SK-N-SH treated with all-trans-retinoic acid at 6 μM for 48 hours (cell line): ENCODE measurements around the gene GRK7.

Source experiments
- ATAC-seq: fragments of 200-7000 bp; cut with Tn5 transposase; 3 replicates; pipeline ENCODE4 v1.9.1; 2020; ENCODE audit warnings: mild to moderate bottlenecking, moderate library complexity
- BACH2 ChIP-seq: fragments of 250-450 bp; sonication (Bioruptor Pico); IDR thresholded peaks from 2 replicates; pipeline ENCODE4 v1.9.0; 2021; ENCODE audit warnings: mild to moderate bottlenecking, borderline replicate concordance
- GLIS3 ChIP-seq: fragments of 250-450 bp; sonication (Bioruptor Pico); IDR thresholded peaks from 2 replicates; pipeline ENCODE4 v1.5.0; 2020; ENCODE audit warnings: mild to moderate bottlenecking, moderate library complexity
- ISL1 ChIP-seq: fragments of 250-450 bp; sonication (Bioruptor Pico); IDR thresholded peaks from 2 replicates; pipeline ENCODE4 v2.1.2; 2022; ENCODE audit warnings: mild to moderate bottlenecking, moderate library complexity
- OSR1 ChIP-seq: fragments of 250-450 bp; sonication (Bioruptor Pico); IDR thresholded peaks from 2 replicates; pipeline ENCODE4 v1.8.0; 2022; ENCODE audit warnings: moderate library complexity, mild to moderate bottlenecking, inconsistent platforms
- TCF4 ChIP-seq: fragments of 250-450 bp; sonication (Bioruptor Pico); IDR thresholded peaks from 2 replicates; pipeline ENCODE4 v1.8.0; 2021; ENCODE audit warnings: mild to moderate bottlenecking, moderate library complexity, borderline replicate concordance
- ZFP30 ChIP-seq: fragments of 450-650 bp; formaldehyde crosslinking; IDR thresholded peaks from 2 replicates; pipeline ENCODE4 v1.5.0; 2022; ENCODE audit warnings: mild to moderate bottlenecking, moderate library complexity
- ZNF565 ChIP-seq: fragments of 450-650 bp; formaldehyde crosslinking; conservative IDR thresholded peaks from 2 replicates; pipeline ENCODE4 v1.5.0; 2020; ENCODE audit warnings: low read depth, mild to moderate bottlenecking, moderate library complexity
- ZNF8 ChIP-seq: fragments of 450-650 bp; formaldehyde crosslinking; IDR thresholded peaks from 2 replicates; pipeline ENCODE4 v1.5.0; 2020; ENCODE audit warnings: mild to moderate bottlenecking, moderate library complexity
- TF ChIP-seq, protein P1 (sequence below): fragments of 250-450 bp; sonication (Bioruptor Pico); IDR thresholded peaks from 2 replicates; pipeline ENCODE4 v1.8.0; 2020; ENCODE audit warnings: mild to moderate bottlenecking, moderate library complexity, borderline replicate concordance
- TF ChIP-seq, protein P2 (sequence below): fragments of 250-450 bp; sonication (Bioruptor Pico); IDR thresholded peaks from 2 replicates; pipeline ENCODE4 v1.8.0; 2021; ENCODE audit warnings: low read depth, mild to moderate bottlenecking, moderate library complexity, borderline replicate concordance
- TF ChIP-seq, protein P3 (sequence below): fragments of 250-450 bp; sonication (Bioruptor Pico); IDR thresholded peaks from 2 replicates; pipeline ENCODE4 v1.5.1; 2021; ENCODE audit warnings: mild to moderate bottlenecking, moderate library complexity
- TF ChIP-seq, protein P4 (sequence below): fragments of 250-450 bp; sonication (Bioruptor Pico); IDR thresholded peaks from 2 replicates; pipeline ENCODE4 v1.5.1; 2020; ENCODE audit warnings: low read depth, mild to moderate bottlenecking, moderate library complexity
- TF ChIP-seq, protein P5 (sequence below): fragments of 250-450 bp; sonication (Bioruptor Pico); IDR thresholded peaks from 2 replicates; pipeline ENCODE4 v1.5.0; 2020; ENCODE audit warnings: mild to moderate bottlenecking, moderate library complexity

Gene GRK7

DNA sequence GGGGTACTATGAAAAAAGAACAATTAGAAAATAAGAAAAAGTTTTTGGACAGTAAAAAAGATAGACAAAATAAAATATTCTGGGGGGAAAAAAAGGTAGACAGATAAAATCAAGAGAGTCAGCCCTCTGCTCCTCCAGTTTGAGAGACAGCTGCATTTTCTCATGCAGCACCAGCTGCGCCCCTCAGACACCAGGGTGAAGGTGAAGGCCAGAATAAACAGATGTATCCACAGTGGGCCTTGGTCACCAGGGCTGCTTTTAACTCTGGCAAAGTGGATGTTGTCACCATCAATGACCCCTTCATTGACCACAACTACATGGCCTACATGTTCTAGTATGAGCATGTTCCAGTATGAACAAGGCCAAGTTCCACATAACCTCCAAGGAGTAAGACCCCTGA, 39.0 kb upstream of the GRK7 start (continued):
- TF ChIP-seq, protein P1, sequence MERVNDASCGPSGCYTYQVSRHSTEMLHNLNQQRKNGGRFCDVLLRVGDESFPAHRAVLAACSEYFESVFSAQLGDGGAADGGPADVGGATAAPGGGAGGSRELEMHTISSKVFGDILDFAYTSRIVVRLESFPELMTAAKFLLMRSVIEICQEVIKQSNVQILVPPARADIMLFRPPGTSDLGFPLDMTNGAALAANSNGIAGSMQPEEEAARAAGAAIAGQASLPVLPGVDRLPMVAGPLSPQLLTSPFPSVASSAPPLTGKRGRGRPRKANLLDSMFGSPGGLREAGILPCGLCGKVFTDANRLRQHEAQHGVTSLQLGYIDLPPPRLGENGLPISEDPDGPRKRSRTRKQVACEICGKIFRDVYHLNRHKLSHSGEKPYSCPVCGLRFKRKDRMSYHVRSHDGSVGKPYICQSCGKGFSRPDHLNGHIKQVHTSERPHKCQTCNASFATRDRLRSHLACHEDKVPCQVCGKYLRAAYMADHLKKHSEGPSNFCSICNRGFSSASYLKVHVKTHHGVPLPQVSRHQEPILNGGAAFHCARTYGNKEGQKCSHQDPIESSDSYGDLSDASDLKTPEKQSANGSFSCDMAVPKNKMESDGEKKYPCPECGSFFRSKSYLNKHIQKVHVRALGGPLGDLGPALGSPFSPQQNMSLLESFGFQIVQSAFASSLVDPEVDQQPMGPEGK (CRISPR knock-in tag) = no peak
- TF ChIP-seq ISL1 (CRISPR knock-in tag) = no peak
- TF ChIP-seq, protein P2, sequence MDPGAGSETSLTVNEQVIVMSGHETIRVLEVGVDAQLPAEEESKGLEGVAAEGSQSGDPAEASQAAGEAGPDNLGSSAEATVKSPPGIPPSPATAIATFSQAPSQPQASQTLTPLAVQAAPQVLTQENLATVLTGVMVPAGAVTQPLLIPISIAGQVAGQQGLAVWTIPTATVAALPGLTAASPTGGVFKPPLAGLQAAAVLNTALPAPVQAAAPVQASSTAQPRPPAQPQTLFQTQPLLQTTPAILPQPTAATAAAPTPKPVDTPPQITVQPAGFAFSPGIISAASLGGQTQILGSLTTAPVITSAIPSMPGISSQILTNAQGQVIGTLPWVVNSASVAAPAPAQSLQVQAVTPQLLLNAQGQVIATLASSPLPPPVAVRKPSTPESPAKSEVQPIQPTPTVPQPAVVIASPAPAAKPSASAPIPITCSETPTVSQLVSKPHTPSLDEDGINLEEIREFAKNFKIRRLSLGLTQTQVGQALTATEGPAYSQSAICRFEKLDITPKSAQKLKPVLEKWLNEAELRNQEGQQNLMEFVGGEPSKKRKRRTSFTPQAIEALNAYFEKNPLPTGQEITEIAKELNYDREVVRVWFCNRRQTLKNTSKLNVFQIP (CRISPR knock-in tag) = no peak
- TF ChIP-seq BACH2 (CRISPR knock-in tag) = no peak

DNA sequence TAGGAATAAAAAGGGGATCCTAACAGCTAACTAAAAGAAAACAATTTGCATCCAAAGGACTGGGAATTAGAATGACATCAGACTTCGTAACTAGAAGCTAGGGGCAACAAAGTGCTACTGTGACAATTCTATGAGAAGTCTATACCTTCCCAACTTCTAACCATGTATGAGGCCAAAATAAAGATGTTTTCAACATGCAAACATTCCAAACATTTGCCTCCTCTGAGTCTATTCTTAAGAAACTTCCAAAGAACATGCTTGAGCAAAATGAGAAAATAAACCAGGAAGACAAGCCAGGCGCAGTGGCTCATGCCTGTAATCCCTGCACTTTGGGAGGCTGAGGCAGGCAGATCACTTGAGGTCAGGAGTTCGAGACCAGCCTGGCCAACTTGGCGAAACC, 38.2 kb upstream of the GRK7 start:
- no peak for TF ChIP-seq ZNF565
- TF ChIP-seq, protein P3, sequence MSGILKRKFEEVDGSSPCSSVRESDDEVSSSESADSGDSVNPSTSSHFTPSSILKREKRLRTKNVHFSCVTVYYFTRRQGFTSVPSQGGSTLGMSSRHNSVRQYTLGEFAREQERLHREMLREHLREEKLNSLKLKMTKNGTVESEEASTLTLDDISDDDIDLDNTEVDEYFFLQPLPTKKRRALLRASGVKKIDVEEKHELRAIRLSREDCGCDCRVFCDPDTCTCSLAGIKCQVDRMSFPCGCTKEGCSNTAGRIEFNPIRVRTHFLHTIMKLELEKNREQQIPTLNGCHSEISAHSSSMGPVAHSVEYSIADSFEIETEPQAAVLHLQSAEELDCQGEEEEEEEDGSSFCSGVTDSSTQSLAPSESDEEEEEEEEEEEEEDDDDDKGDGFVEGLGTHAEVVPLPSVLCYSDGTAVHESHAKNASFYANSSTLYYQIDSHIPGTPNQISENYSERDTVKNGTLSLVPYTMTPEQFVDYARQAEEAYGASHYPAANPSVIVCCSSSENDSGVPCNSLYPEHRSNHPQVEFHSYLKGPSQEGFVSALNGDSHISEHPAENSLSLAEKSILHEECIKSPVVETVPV = no peak
- no peak for TF ChIP-seq OSR1
- ATAC-seq = no peak

DNA sequence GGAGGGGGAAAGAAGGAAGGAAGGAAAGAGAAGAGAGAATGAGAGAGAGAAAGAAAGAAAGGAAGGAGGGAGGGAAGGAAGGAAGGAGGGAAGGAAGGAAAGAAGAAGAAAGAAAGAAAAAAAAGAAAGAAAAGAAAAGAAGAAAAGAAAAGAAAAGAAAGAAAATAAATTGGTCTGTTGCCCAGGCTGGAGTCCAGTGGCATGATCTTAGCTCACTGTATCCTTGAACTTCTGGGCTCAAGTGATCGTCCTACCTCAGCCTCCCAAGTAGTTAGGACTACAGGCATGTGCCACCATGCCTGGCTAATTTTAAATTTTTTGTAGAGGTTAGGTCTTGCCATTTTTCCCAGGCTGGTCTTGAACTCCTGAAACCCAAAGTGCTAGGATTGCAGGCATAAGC, 36.7 kb upstream of the GRK7 start:
- ATAC-seq = no peak
- TF ChIP-seq, protein P4, sequence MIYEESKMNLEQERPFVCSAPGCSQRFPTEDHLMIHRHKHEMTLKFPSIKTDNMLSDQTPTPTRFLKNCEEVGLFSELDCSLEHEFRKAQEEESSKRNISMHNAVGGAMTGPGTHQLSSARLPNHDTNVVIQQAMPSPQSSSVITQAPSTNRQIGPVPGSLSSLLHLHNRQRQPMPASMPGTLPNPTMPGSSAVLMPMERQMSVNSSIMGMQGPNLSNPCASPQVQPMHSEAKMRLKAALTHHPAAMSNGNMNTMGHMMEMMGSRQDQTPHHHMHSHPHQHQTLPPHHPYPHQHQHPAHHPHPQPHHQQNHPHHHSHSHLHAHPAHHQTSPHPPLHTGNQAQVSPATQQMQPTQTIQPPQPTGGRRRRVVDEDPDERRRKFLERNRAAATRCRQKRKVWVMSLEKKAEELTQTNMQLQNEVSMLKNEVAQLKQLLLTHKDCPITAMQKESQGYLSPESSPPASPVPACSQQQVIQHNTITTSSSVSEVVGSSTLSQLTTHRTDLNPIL (CRISPR knock-in tag) = no peak
- TF ChIP-seq, all 23 proteins: peak for 0

DNA sequence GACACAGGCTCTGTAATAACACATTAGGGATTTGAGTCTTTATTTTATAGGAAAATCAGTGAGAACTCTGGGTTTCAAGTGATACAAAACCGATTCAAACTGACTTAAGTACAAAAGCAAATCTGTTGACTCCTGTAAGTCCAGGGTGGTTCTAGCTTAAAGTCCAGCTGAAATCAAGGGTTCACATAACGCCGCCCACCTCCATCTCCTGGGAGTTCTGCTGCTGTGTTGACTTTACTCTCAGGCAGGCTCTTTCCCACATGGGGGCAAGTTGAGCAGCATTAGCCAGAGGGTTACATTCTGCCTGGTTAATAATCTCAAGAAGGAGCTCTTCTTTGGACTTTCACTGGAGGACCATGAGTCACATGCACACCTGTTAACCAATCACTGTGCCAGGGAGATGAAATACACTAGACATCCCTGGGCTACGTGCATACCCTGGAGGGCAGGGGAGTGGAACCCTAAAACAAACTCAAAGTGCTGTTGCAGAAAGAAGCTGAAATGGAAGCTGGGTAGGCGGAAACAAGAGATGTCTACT, 34.8 kb upstream of the GRK7 start:
- no peak for ATAC-seq
- TF ChIP-seq TCF4 (CRISPR knock-in tag) = no peak
- TF ChIP-seq, protein P4 (CRISPR knock-in tag) = no peak
- TF ChIP-seq, protein P2 (CRISPR knock-in tag) = no peak

DNA sequence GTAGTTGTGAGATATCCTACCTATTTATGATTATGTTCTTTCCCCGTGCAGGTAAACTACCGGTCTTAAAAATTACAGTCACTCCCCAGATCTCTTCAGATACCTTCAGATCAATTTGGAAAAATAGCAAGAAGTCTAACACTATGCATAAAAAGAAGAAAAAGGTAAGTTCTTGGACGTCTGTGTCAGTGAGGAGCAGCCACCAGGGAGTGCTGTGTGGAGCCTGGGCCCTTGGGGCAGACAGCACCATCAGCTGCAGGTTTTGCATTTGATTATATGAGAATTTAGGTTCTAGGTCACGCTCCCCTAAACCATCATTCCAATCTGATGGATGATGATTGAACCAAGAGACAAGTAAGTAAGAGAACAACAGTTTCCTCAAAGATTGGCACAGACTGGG, 34.0 kb upstream of the GRK7 start:
- TF ChIP-seq, protein P1 (CRISPR knock-in tag) = no peak
- TF ChIP-seq ZNF8 (CRISPR knock-in tag) (no peak), ZNF565 (no peak), GLIS3 (no peak), ISL1 (CRISPR knock-in tag) (no peak), ZFP30 (CRISPR knock-in tag) (no peak)
- TF ChIP-seq, protein P5, sequence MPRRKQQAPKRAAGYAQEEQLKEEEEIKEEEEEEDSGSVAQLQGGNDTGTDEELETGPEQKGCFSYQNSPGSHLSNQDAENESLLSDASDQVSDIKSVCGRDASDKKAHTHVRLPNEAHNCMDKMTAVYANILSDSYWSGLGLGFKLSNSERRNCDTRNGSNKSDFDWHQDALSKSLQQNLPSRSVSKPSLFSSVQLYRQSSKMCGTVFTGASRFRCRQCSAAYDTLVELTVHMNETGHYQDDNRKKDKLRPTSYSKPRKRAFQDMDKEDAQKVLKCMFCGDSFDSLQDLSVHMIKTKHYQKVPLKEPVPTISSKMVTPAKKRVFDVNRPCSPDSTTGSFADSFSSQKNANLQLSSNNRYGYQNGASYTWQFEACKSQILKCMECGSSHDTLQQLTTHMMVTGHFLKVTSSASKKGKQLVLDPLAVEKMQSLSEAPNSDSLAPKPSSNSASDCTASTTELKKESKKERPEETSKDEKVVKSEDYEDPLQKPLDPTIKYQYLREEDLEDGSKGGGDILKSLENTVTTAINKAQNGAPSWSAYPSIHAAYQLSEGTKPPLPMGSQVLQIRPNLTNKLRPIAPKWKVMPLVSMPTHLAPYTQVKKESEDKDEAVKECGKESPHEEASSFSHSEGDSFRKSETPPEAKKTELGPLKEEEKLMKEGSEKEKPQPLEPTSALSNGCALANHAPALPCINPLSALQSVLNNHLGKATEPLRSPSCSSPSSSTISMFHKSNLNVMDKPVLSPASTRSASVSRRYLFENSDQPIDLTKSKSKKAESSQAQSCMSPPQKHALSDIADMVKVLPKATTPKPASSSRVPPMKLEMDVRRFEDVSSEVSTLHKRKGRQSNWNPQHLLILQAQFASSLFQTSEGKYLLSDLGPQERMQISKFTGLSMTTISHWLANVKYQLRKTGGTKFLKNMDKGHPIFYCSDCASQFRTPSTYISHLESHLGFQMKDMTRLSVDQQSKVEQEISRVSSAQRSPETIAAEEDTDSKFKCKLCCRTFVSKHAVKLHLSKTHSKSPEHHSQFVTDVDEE (CRISPR knock-in tag) = no peak
- TF ChIP-seq, all 23 proteins: peak for 0
- no peak for ATAC-seq
